GM20000 (cell line): ENCODE data around the gene TACC2.

Source experiments
- DNase-seq: peaks from one replicate; pipeline ENCODE4 v3.0.0; 2012; ENCODE audit warnings: low spot score
- TF ChIP-seq, protein P1 (sequence below): IDR thresholded peaks from 2 replicates; pipeline ENCODE4 v1.5.1; 2012; ENCODE audit warnings: mild to moderate bottlenecking, control low read depth; ENCODE audit errors: extremely low read depth, missing control alignments

Gene TACC2

DNA sequence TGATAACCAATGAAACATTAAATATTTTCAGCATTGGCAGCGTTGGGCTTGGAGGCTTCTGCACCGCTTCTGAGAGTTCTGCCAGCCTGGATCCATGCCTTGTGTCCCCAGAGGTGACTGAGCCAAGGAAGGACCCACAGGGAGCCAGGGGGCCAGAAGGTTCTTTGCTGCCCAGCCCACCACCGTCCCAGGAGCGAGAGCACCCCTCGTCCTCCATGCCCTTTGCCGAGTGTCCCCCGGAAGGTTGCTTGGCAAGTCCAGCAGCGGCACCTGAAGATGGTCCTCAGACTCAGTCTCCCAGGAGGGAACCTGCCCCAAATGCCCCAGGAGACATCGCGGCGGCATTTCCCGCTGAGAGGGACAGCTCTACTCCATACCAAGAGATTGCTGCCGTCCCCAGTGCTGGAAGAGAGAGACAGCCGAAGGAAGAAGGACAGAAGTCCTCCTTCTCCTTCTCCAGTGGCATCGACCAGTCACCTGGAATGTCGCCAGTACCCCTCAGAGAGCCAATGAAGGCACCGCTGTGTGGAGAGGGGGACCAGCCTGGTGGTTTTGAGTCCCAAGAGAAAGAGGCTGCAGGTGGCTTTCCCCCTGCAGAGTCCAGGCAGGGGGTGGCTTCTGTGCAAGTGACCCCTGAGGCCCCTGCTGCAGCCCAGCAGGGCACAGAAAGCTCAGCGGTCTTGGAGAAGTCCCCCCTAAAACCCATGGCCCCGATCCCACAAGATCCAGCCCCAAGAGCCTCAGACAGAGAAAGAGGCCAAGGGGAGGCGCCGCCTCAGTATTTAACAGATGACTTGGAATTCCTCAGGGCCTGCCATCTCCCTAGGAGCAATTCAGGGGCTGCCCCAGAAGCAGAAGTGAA is 93.9 kb downstream of the TACC2 start:
- no peak for DNase-seq
- TF ChIP-seq, protein P1, sequence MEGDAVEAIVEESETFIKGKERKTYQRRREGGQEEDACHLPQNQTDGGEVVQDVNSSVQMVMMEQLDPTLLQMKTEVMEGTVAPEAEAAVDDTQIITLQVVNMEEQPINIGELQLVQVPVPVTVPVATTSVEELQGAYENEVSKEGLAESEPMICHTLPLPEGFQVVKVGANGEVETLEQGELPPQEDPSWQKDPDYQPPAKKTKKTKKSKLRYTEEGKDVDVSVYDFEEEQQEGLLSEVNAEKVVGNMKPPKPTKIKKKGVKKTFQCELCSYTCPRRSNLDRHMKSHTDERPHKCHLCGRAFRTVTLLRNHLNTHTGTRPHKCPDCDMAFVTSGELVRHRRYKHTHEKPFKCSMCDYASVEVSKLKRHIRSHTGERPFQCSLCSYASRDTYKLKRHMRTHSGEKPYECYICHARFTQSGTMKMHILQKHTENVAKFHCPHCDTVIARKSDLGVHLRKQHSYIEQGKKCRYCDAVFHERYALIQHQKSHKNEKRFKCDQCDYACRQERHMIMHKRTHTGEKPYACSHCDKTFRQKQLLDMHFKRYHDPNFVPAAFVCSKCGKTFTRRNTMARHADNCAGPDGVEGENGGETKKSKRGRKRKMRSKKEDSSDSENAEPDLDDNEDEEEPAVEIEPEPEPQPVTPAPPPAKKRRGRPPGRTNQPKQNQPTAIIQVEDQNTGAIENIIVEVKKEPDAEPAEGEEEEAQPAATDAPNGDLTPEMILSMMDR: no peak

DNA sequence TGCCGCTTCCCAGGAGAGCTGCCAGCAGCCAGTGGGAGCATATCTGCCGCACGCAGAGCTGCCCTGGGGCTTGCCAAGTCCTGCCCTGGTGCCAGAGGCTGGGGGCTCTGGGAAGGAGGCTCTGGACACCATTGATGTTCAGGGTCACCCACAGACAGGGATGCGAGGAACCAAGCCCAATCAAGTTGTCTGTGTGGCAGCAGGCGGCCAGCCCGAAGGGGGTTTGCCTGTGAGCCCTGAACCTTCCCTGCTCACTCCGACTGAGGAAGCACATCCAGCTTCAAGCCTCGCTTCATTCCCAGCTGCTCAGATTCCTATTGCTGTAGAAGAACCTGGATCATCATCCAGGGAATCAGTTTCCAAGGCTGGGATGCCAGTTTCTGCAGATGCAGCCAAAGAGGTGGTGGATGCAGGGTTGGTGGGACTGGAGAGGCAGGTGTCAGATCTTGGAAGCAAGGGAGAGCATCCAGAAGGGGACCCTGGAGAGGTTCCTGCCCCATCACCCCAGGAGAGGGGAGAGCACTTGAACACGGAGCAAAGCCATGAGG is 94.6 kb downstream of the TACC2 start:
- DNase-seq: no peak
- TF ChIP-seq, protein P1: no peak

DNA sequence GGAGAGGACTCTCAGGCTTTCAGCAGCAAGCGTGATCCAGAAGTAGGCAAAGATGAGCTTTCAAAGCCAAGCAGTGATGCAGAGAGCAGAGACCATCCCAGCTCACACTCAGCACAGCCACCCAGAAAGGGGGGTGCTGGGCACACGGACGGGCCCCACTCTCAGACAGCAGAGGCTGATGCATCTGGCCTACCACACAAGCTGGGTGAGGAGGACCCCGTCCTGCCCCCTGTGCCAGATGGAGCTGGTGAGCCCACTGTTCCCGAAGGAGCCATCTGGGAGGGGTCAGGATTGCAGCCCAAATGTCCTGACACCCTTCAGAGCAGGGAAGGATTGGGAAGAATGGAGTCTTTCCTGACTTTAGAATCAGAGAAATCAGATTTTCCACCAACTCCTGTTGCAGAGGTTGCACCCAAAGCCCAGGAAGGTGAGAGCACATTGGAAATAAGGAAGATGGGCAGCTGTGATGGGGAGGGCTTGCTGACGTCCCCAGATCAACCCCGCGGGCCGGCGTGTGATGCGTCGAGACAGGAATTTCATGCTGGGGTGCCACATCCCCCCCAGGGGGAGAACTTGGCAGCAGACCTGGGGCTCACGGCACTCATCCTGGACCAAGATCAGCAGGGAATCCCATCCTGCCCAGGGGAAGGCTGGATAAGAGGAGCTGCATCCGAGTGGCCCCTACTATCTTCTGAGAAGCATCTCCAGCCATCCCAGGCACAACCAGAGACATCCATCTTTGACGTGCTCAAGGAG is 95.5 kb downstream of the TACC2 start:
- TF ChIP-seq, protein P1: no peak
- no peak for DNase-seq

DNA sequence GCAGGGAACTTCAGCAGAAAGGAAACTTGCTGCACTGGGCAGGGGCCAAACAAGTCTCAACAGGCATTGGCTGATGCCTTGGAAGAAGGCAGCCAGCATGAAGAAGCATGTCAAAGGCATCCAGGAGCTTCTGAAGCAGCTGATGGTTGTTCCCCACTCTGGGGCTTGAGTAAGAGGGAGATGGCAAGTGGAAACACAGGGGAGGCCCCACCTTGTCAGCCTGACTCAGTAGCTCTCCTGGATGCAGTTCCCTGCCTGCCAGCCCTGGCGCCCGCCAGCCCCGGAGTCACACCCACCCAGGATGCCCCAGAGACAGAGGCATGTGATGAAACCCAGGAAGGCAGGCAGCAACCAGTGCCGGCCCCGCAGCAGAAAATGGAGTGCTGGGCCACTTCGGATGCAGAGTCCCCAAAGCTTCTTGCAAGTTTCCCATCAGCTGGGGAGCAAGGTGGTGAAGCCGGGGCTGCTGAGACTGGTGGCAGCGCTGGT is 96.5 kb downstream of the TACC2 start:
- DNase-seq: no peak
- TF ChIP-seq, protein P1: no peak

DNA sequence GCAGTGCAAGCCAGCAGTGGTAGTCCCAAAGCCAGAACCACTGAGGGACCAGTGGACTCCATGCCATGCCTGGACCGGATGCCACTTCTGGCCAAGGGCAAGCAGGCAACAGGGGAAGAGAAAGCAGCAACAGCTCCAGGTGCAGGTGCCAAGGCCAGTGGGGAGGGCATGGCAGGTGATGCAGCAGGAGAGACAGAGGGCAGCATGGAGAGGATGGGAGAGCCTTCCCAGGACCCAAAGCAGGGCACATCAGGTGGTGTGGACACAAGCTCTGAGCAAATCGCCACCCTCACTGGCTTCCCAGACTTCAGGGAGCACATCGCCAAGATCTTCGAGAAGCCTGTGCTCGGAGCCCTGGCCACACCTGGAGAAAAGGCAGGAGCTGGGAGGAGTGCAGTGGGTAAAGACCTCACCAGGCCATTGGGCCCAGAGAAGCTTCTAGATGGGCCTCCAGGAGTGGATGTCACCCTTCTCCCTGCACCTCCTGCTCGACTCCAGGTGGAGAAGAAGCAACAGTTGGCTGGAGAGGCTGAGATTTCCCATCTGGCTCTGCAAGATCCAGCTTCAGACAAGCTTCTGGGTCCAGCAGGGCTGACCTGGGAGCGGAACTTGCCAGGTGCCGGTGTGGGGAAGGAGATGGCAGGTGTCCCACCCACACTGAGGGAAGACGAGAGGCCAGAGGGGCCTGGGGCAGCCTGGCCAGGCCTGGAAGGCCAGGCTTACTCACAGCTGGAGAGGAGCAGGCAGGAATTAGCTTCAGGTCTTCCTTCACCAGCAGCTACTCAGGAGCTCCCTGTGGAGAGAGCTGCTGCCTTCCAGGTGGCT is 97.7 kb downstream of the TACC2 start:
- no peak for DNase-seq
- TF ChIP-seq, protein P1: no peak

DNA sequence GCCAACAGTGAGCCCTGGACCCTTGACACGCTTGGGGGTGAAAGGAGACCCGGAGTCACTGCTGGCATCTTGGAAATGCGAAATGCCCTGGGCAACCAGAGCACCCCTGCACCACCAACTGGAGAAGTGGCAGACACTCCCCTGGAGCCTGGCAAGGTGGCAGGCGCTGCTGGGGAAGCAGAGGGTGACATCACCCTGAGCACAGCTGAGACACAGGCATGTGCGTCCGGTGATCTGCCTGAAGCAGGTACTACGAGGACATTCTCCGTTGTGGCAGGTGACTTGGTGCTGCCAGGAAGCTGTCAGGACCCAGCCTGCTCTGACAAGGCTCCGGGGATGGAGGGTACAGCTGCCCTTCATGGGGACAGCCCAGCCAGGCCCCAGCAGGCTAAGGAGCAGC is 98.5 kb downstream of the TACC2 start:
- DNase-seq: no peak
- TF ChIP-seq, protein P1: no peak
